Uterus (tissue), 4 donors: ENCODE data around the gene NXPE3. TPM values are rescaled to one million over a fixed set of nuclear protein-coding genes. Genes with fewer than 3 reads are reported as not detected.

ENCODE experiments used
- DNase-seq, 2 donors: peaks; one replicate each; pipeline ENCODE4 v3.0.0-alpha.2; 2019 to 2020
- H3K27ac ChIP-seq, 2 donors: fragments of 200-600 bp; sonication (generic); 1 replicate in 1 of 2; 2 replicates in 1 of 2; pipeline ENCODE4 v1.5.1; 2016 to 2018
- H3K27me3 ChIP-seq, 2 donors: fragments of 200-600 bp; sonication (generic); one replicate each; pipeline ENCODE4 v1.5.1; 2018 to 2019; ENCODE audit warnings: control low read depth in 1 of 2
- H3K36me3 ChIP-seq, 2 donors: fragments of 200-600 bp; sonication (generic); one replicate each; pipeline ENCODE4 v1.5.1; 2019; ENCODE audit warnings: control low read depth in 1 of 2
- H3K4me1 ChIP-seq, 2 donors: fragments of 200-600 bp; sonication (generic); one replicate each; pipeline ENCODE4 v1.5.1; 2018 to 2019; ENCODE audit warnings: control low read depth in 1 of 2
- H3K4me3 ChIP-seq, 2 donors: fragments of 200-600 bp; sonication (generic); 1 replicate in 1 of 2; 2 replicates in 1 of 2; pipeline ENCODE4 v1.5.1; 2018 to 2019; ENCODE audit warnings: mild to moderate bottlenecking in 1 of 2
- H3K9me3 ChIP-seq, 2 donors: fragments of 200-600 bp; sonication (generic); one replicate each; pipeline ENCODE4 v1.5.1; 2019; ENCODE audit warnings: control low read depth in 1 of 2
- CTCF ChIP-seq, 4 experiments: fragments of 200-600 bp in 2 of 4; fragments of 450-650 bp in 2 of 4; sonication (generic) in 2 of 4; IDR thresholded peaks; one replicate each; pipeline ENCODE4 v1.5.1; 2016 to 2019; ENCODE audit warnings: antibody characterized with exemption in 4 of 4, mild to moderate bottlenecking in 2 of 4, moderate library complexity in 1 of 4
- POLR2A ChIP-seq, 2 donors: fragments of 450-650 bp; IDR thresholded peaks; one replicate each; pipeline ENCODE4 v1.6.1; 2016; ENCODE audit warnings: antibody characterized with exemption in 2 of 2, mild to moderate bottlenecking in 1 of 2, moderate library complexity in 1 of 2
- intact Hi-C: fragments of 100-400 bp; cut with DNase I; formaldehyde crosslinking; loops from one replicate; pipeline ENCODE4 v1.15.1; 2023; ENCODE audit warnings: low total_unique reads
- total RNA-seq, 4 donors: library from RNA; depleted of rRNA in 3 of 4; stranded (reverse); fragments of >200 nt in 3 of 4; gene quantifications; one replicate each; pipeline versions ENCODE4 v1.1.0 to v1.2.4, GENCODE V29; 2014 to 2023
- donor health status: DM: yes; HTN: yes; CAD: no.

Gene NXPE3
- total RNA-seq, 4 donors from 2014 or later = 3.1 to 26.0 (median 10.3) TPM

DNA sequence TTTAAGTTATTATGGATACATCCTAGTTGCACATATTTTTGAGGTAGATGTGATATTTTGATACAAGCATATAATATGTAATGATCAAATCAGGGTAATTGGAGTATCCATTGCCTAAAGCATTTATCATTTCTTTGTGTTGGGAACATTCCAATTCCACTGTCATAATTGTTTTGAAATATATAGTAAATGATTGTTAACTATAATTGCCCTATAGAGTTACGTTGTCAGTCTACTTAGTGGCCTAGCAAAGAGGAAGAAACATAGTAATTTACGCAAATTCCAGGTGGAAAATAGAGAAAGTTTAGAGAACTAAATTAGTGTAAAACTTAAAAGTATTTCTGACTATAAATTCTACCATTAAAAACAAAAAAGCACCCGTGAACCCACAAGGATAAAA, 24.9 kb downstream of the NXPE3 start:
- no peak overlapping the region for H3K4me3 ChIP-seq
- intact Hi-C loops = loop anchor here (10.0 kb wide), 1 partner anchor 731 kb away; no protein-coding TSS in a partner anchor

GRCh38 chr3:101806491-101806890, 27.5 kb downstream of the NXPE3 start:
- Histone ChIP-seq H3K4me3 (no peak overlapping the region), H3K4me1 (no peaks in the 10 kb centered on the region), H3K27me3 (no peaks in the 10 kb centered on the region), H3K36me3 (no peaks in the 10 kb centered on the region), H3K9me3 (no peaks in the 10 kb centered on the region), H3K27ac (no peak overlapping the region)
- intact Hi-C loops = loop anchor here (5.0 to 10.0 kb wide), 2 partner anchors 421 to 728 kb away; no protein-coding TSS in a partner anchor
- TF ChIP-seq CTCF (IDR thresholded peaks at IDR 0.05) = no peak
- no peak for TF ChIP-seq POLR2A (IDR thresholded peaks at IDR 0.05)
- no peak for DNase-seq

More for the DNA sequence above, 24.9 kb downstream of the NXPE3 start:
- H3K27me3 ChIP-seq = no peaks in the 10 kb centered on the region
- TF ChIP-seq POLR2A (IDR thresholded peaks at IDR 0.05) = no peak
- no peak for TF ChIP-seq CTCF (IDR thresholded peaks at IDR 0.05)
- H3K27ac ChIP-seq = no peak overlapping the region
- no peaks in the 10 kb centered on the region for H3K4me1 ChIP-seq
- H3K36me3 ChIP-seq = no peaks in the 10 kb centered on the region
- no peaks in the 10 kb centered on the region for H3K9me3 ChIP-seq
- no peak for DNase-seq

- no peak for DNase-seq
- Histone ChIP-seq H3K27me3 (no peaks in the 10 kb centered on the region), H3K36me3 (no peaks in the 10 kb centered on the region), H3K4me3 (no peak overlapping the region), H3K9me3 (no peaks in the 10 kb centered on the region), H3K4me1 (no peaks in the 10 kb centered on the region), H3K27ac (no peak overlapping the region)
- TF ChIP-seq CTCF (IDR thresholded peaks at IDR 0.05) (no peak), POLR2A (IDR thresholded peaks at IDR 0.05) (no peak)
- intact Hi-C loops = loop anchor here (5.0 to 10.0 kb wide), 2 partner anchors 419 to 727 kb away; no protein-coding TSS in a partner anchor
Measured at GRCh38 chr3:101807888-101808287, 28.9 kb downstream of the NXPE3 start.

- no peaks in the 10 kb centered on the region for H3K9me3 ChIP-seq
- H3K27ac ChIP-seq = peak overlapping the region; percentile 55 to 59
- no peak overlapping the region for H3K4me3 ChIP-seq
- no peak for TF ChIP-seq POLR2A (IDR thresholded peaks at IDR 0.05)
- peak; percentile 53 to 73 (median 69) for TF ChIP-seq CTCF (IDR thresholded peaks at IDR 0.05)
- H3K4me1 ChIP-seq = peaks cover 0 to 8% of the 10 kb centered on the region in 2 donors
- no peaks in the 10 kb centered on the region for H3K27me3 ChIP-seq
- intact Hi-C loops = loop anchor here (5.0 to 10.0 kb wide), 2 partner anchors 418 to 725 kb away; no protein-coding TSS in a partner anchor
- no peak for DNase-seq
- no peaks in the 10 kb centered on the region for H3K36me3 ChIP-seq
Measured at GRCh38 chr3:101809178-101810021, 30.4 kb downstream of the NXPE3 start.

DNA sequence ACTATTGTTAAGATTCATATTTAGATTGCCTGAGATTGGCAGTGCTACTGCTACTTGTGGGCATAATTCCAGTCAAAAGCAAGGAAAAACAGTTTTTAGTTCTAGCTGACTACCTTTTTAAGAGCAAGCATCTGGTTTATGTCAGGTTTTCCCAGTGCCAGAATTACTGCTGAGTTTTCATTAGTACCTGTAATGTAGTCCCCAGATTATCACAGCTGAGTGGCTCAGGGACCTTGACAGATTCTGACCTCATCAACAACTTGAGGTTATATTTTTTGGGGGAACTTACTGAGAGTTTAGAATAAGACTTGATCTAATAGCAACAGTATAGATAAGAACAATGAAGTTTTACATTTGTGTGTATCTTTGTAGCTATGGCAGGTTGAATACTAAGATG, 31.0 kb downstream of the NXPE3 start:
- TF ChIP-seq POLR2A (IDR thresholded peaks at IDR 0.05) (no peak), CTCF (IDR thresholded peaks at IDR 0.05) (no peak)
- Histone ChIP-seq H3K9me3 (no peaks in the 10 kb centered on the region), H3K27ac (peak overlapping the region; percentile 52 to 55), H3K4me3 (no peak overlapping the region), H3K4me1 (peaks cover 0 to 11% of the 10 kb centered on the region in 2 donors), H3K27me3 (no peaks in the 10 kb centered on the region), H3K36me3 (no peaks in the 10 kb centered on the region)
- no peak for DNase-seq
- intact Hi-C loops = no loop called here
